Measurements from ENCODE around the gene PHKA2.
"Not testable (repeated sequence)": the region's sequence is repeated elsewhere in the genome, so short reads cannot be mapped to it uniquely, and the experiment has no call there.

PHKA2 gene

GRCh38 chrX:18874560-18875255, 109.2 kb downstream of the PHKA2 start:
- peaks cover 23% of the 10 kb centered on the region for H3K4me1 ChIP-seq (ENCODE audit: control insufficient read depth, insufficient read depth, low read length)
- H3K4me3 ChIP-seq (ENCODE audit: low read length), result no peak overlapping the region
- no peaks in the 10 kb centered on the region for H3K27me3 ChIP-seq (ENCODE audit: control insufficient read depth, insufficient read depth, low read length)
- H3K4me2 ChIP-seq (ENCODE audit: low read length), result no peak overlapping the region
- no peak overlapping the region for H3K9ac ChIP-seq (ENCODE audit: low read depth, low read length)
- no peaks in the 10 kb centered on the region for H3K36me3 ChIP-seq (ENCODE audit: insufficient read depth, low read length)
- no peaks in the 10 kb centered on the region for H3K9me3 ChIP-seq (replicated peaks; ENCODE audit: low read length)

- peak overlapping the region; percentile 72 for H3K4me2 ChIP-seq (ENCODE audit: low read length)
- no peaks in the 10 kb centered on the region for H3K36me3 ChIP-seq (ENCODE audit: insufficient read depth, low read length)
- peaks cover 23% of the 10 kb centered on the region for H3K4me1 ChIP-seq (ENCODE audit: control insufficient read depth, insufficient read depth, low read length)
- H3K27me3 ChIP-seq (ENCODE audit: control insufficient read depth, insufficient read depth, low read length), result no peaks in the 10 kb centered on the region
- H3K9ac ChIP-seq (ENCODE audit: low read depth, low read length), result no peak overlapping the region
- H3K4me3 ChIP-seq (ENCODE audit: low read length), result no peak overlapping the region
- no peaks in the 10 kb centered on the region for H3K9me3 ChIP-seq (replicated peaks; ENCODE audit: low read length)
These were observed 110.1 kb downstream of the PHKA2 start for GRCh38 chrX:18873836-18874235.

DNA sequence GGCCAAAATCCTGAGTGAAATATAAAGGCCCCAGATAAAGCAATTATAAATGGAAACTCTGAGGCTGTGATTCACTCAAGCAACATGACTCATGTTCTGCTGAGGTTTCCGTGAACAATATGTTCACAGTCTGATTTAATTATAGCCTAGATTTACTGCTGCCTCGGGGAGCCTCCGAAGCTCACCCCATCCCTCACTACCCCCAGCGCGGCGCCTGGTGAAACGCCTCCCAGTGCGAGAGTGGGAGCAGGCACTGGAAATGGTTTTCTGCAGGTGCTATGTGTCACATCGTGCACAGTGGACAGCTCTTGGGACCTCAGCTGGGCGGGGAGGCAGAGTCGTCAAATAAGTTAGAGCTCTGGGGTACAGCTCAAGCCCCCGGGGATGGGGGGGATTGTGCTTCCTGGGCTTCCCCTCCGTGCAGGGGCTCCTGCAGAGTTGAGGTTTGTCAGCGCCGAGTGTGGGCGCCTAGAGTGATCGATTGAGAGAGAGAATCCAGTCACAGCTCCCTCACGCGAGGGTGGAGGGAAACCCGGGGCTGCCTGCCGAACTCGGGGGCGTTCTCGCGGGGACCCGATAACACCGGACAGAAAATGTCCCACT, 110.6 kb downstream of the PHKA2 start:
- Histone ChIP-seq H3K4me2 (ENCODE audit: low read length) (peak overlapping the region; percentile 72), H3K4me3 (ENCODE audit: low read length) (peak overlapping the region; percentile 35), H3K9me3 (replicated peaks; ENCODE audit: low read length) (no peaks in the 10 kb centered on the region), H3K36me3 (ENCODE audit: insufficient read depth, low read length) (no peaks in the 10 kb centered on the region), H3K27me3 (ENCODE audit: control insufficient read depth, insufficient read depth, low read length) (no peaks in the 10 kb centered on the region), H3K4me1 (ENCODE audit: control insufficient read depth, insufficient read depth, low read length) (peaks cover 23% of the 10 kb centered on the region), H3K9ac (ENCODE audit: low read depth, low read length) (peak overlapping the region; percentile 77)

DNA sequence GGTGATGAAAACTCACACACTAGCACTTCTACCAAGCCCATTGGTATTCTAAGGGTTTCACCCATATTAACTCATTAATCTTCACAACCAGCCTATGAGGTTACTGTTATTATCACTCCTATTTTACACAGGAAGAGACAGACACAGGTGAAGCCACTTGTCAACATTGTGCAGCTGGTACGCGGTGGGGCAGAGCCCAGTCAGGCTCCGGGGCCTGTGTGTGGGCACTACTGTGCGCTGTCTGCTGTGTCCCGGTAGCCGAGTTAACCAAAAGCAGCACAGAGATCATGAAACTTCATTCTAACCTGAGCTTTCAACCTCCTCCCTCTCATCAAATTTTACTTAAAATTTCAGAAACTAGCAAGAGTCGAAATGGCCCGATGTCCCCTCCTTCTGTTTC, 111.3 kb downstream of the PHKA2 start:
- H3K27me3 ChIP-seq (ENCODE audit: control insufficient read depth, insufficient read depth, low read length), result no peaks in the 10 kb centered on the region
- no peak overlapping the region for H3K4me3 ChIP-seq (ENCODE audit: low read length)
- no peaks in the 10 kb centered on the region for H3K9me3 ChIP-seq (replicated peaks; ENCODE audit: low read length)
- no peaks in the 10 kb centered on the region for H3K36me3 ChIP-seq (ENCODE audit: insufficient read depth, low read length)
- H3K9ac ChIP-seq (ENCODE audit: low read depth, low read length), result peak overlapping the region; percentile 77
- peak overlapping the region; percentile 54 for H3K4me2 ChIP-seq (ENCODE audit: low read length)
- peaks cover 23% of the 10 kb centered on the region for H3K4me1 ChIP-seq (ENCODE audit: control insufficient read depth, insufficient read depth, low read length)

DNA sequence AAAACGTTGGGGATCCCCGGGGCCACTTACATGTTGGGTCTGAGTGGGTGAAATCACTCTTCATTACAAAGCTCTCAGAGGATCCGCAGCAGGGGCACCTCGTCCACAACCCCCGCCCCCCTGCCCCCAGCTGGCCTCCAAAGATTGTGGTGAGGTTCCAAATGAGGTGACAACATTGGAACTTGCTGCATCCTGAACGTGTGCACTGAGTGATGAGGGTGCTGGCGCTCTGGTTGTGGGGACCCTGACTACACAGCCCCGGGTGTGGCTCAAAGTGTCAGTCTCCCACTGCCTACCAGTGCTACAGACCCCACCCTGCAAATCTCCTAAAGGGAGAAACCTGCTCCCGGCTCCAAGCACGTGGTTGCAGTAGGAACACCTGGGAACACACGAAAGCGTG, 111.9 kb downstream of the PHKA2 start:
- no peak overlapping the region for H3K9ac ChIP-seq (ENCODE audit: low read depth, low read length)
- peaks cover 23% of the 10 kb centered on the region for H3K4me1 ChIP-seq (ENCODE audit: control insufficient read depth, insufficient read depth, low read length)
- no peaks in the 10 kb centered on the region for H3K27me3 ChIP-seq (ENCODE audit: control insufficient read depth, insufficient read depth, low read length)
- H3K9me3 ChIP-seq (replicated peaks; ENCODE audit: low read length), result no peaks in the 10 kb centered on the region
- no peaks in the 10 kb centered on the region for H3K36me3 ChIP-seq (ENCODE audit: insufficient read depth, low read length)
- no peak overlapping the region for H3K4me2 ChIP-seq (ENCODE audit: low read length)
- no peak overlapping the region for H3K4me3 ChIP-seq (ENCODE audit: low read length)

- H3K9me3 ChIP-seq (replicated peaks; ENCODE audit: low read length), result no peaks in the 10 kb centered on the region
- H3K4me2 ChIP-seq (ENCODE audit: low read length), result no peak overlapping the region
- no peak overlapping the region for H3K9ac ChIP-seq (ENCODE audit: low read depth, low read length)
- H3K4me3 ChIP-seq (ENCODE audit: low read length), result no peak overlapping the region
- no peaks in the 10 kb centered on the region for H3K27me3 ChIP-seq (ENCODE audit: control insufficient read depth, insufficient read depth, low read length)
- H3K4me1 ChIP-seq (ENCODE audit: control insufficient read depth, insufficient read depth, low read length), result peaks cover 23% of the 10 kb centered on the region
- H3K36me3 ChIP-seq (ENCODE audit: insufficient read depth, low read length), result no peaks in the 10 kb centered on the region
These were observed 112.6 kb downstream of the PHKA2 start for GRCh38 chrX:18871161-18871890.

DNA sequence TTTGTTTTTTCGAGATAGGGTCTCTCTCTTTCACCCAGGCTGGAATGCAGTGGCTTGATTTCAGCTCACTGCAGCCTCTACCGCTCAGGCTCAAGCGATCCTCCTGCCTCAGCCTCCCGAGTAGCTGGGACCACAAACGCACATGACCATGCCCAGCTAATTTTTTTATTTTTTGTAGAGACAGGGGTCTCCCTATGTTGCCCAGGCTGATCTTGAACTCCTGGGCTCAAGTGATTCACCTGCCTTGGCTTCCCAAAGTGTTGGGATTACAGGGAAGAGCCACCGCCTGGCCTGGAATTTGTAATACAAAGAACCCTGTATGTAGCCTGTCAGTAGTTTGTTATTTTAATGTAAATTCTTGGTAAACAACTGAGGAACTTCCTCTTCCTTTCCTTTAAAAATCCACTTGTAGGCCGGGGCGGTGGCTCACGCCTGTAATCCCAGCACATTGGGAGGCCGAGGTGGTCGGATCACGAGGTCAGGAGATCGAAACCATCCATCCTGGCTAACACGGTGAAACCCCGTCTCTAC, 119.5 kb downstream of the PHKA2 start:
- Histone ChIP-seq H3K9ac (ENCODE audit: low read depth, low read length) (no peak overlapping the region), H3K36me3 (ENCODE audit: insufficient read depth, low read length) (no peaks in the 10 kb centered on the region)

GRCh38 chrX:18861511-18861910, 122.4 kb downstream of the PHKA2 start:
- Histone ChIP-seq H3K4me1 (ENCODE audit: control insufficient read depth, insufficient read depth, low read length) (peaks cover 1% of the 10 kb centered on the region), H3K9ac (ENCODE audit: low read depth, low read length) (no peak overlapping the region), H3K27me3 (ENCODE audit: control insufficient read depth, insufficient read depth, low read length) (no peaks in the 10 kb centered on the region), H3K4me3 (ENCODE audit: low read length) (no peak overlapping the region), H3K4me2 (ENCODE audit: low read length) (no peak overlapping the region), H3K9me3 (replicated peaks; ENCODE audit: low read length) (no peaks in the 10 kb centered on the region), H3K36me3 (ENCODE audit: insufficient read depth, low read length) (no peaks in the 10 kb centered on the region)

More for the DNA sequence above, 119.5 kb downstream of the PHKA2 start:
- H3K27me3 ChIP-seq (ENCODE audit: control insufficient read depth, insufficient read depth, low read length), result no peaks in the 10 kb centered on the region
- H3K4me3 ChIP-seq (ENCODE audit: low read length), result no peak overlapping the region
- H3K4me2 ChIP-seq (ENCODE audit: low read length), result no peak overlapping the region
- H3K9me3 ChIP-seq (replicated peaks; ENCODE audit: low read length), result no peaks in the 10 kb centered on the region
- H3K4me1 ChIP-seq (ENCODE audit: control insufficient read depth, insufficient read depth, low read length), result no peaks in the 10 kb centered on the region

GRCh38 chrX:18856645-18856997, 127.3 kb downstream of the PHKA2 start:
- Histone ChIP-seq H3K9me3 (replicated peaks; ENCODE audit: low read length) (no peaks in the 10 kb centered on the region), H3K36me3 (ENCODE audit: insufficient read depth, low read length) (no peaks in the 10 kb centered on the region), H3K4me3 (ENCODE audit: low read length) (no peak overlapping the region), H3K9ac (ENCODE audit: low read depth, low read length) (no peak overlapping the region), H3K4me2 (ENCODE audit: low read length) (no peak overlapping the region), H3K27me3 (ENCODE audit: control insufficient read depth, insufficient read depth, low read length) (no peaks in the 10 kb centered on the region), H3K4me1 (ENCODE audit: control insufficient read depth, insufficient read depth, low read length) (peaks cover 3% of the 10 kb centered on the region)

- Histone ChIP-seq H3K4me1 (ENCODE audit: control insufficient read depth, insufficient read depth, low read length) (peaks cover 3% of the 10 kb centered on the region), H3K36me3 (ENCODE audit: insufficient read depth, low read length) (no peaks in the 10 kb centered on the region), H3K4me2 (ENCODE audit: low read length) (no peak overlapping the region), H3K9me3 (replicated peaks; ENCODE audit: low read length) (no peaks in the 10 kb centered on the region), H3K27me3 (ENCODE audit: control insufficient read depth, insufficient read depth, low read length) (no peaks in the 10 kb centered on the region), H3K4me3 (ENCODE audit: low read length) (no peak overlapping the region), H3K9ac (ENCODE audit: low read depth, low read length) (no peak overlapping the region)
These were observed 127.8 kb downstream of the PHKA2 start for GRCh38 chrX:18855919-18856644.

DNA sequence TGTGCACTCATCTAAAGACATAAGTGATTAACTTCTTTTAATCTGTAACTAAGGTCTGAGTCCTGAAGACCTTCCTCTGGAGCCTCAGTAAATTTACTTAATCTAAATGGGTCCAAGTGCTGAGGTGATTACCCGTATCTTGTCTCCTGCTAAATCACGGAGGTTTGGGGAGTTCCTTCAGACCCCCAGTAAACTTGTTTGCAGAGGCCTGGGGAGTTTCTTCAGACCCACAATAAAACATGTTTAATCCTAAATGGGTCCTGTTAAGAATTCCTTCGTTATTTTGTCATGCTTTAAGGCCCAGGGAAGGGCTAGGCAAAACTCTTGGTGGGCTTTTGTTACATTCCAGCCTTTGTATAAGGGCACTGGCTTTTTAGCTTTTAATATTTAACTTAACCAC, 136.0 kb downstream of the PHKA2 start:
- not testable (repeated sequence) for H3K4me1 ChIP-seq (ENCODE audit: control insufficient read depth, insufficient read depth, low read length); H3K9me3 ChIP-seq (replicated peaks; ENCODE audit: low read length); H3K4me2 ChIP-seq (ENCODE audit: low read length); H3K27me3 ChIP-seq (ENCODE audit: control insufficient read depth, insufficient read depth, low read length); H3K4me3 ChIP-seq (ENCODE audit: low read length); H3K36me3 ChIP-seq (ENCODE audit: insufficient read depth, low read length); H3K9ac ChIP-seq (ENCODE audit: low read depth, low read length)
